Stimulated activated CD4-positive, alpha-beta T cell treated with anti-CD3 and anti-CD28 coated beads, TNF-alpha, amount 100 ng/mL, for 48 hours (primary cell): ENCODE results near the gene CCDC9B.

ENCODE experiments used
- DNase-seq, 3 donors: peaks; one replicate each; pipeline ENCODE4 v3.0.0-alpha.2; 2020; ENCODE audit warnings: low read depth in 3 of 3

The CCDC9B gene

DNA sequence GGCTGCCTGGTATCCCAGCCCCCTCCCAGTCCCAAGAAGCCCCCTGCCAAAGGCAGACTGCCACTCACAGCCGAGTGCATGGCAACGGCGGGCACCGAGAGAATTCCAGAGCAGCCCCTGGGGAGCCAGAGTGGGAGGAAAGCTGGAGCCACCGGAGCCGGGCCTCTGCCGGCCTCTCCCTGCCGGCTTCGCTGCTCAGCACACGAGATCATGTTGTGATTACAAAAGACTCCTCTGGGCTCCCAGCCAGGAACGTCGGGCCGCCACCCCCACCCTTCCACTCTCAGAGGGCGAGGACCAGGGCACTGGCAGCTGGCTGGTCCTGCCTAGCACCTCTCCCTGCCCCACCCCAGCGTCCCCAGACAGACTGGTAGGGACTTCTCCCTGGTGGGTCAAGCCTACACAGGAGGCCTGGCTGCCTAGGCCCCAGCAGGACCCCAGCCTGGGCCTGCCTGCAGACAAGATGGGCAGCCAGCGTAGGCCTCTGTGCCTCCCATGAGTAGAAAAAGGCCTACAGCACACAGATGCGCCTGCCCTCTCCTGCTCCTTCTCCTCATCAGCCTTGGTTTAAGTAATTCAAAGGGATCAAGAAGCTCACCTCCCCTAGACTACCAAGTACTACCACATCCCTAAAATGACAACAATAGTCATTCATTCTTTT is at the start of gene CCDC9B:
CCDC9B (minus strand) TSS at position 200 of the 661 bp plus-strand sequence; CDS start at position 80, 120 bp downstream.
- DNase-seq, result no peak

DNA sequence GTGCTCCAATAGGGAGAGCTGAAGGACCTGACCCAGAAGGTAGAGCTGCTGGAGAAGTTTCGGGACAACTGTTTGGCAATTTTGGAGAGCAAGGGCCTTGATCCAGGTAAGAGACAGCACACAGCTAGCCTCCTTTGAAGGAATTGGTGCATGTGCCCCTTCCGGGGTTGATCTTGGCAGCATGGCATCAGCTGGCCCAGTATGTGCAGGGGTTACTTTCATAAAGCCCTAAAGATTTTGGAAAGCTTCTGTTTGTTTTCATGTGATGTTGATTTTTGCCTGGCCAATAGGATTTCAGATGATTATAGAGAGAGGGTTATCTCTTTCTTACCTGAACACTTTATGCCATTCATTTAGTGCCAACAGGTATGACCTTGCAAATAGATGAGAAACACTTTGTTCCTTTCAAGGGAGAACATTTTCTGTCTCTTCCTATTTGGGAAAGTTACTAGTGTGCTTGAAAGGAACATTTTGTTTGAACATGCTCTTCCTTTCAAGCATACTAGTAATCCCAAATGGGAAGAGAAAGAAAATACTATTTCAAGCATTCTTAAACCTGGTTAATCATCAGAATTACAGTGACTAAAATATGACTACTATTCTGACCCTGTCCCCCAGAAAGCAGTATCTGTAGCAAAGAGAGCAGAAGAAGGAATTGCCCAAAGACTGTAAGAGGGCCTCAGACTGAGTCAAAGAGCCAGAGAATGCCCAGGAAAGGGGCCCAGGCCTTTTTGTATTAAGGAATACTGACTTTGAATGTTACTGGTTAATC is 49.3 kb upstream of the CCDC9B start:
- no peak for DNase-seq

- no peak for DNase-seq
Measured at GRCh38 chr15:40388941-40389823, 48.4 kb upstream of the CCDC9B start.

DNA sequence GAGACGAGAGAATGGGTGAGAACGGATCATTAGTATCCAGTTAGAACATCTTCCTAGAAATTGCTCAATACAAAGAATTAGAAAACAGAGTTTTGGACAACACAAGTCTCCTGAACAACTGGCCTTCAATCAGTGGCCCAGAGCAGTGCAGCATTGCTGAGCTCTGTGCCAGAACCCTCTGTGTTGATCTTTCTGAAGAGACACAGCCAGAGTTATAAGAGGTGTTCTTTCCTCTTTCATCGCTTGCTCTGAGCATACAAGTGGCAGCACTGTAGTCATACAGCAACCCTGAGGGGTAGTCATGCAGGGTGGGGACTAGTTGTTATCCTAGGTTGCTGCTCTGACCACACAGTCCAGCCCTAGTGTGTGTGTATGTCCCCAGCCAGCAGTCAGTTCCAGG is 45.7 kb upstream of the CCDC9B start:
- DNase-seq, result no peak

GRCh38 chr15:40382580-40383456 is 42.1 kb upstream of the CCDC9B start, which contains the start of gene KNSTRN:
Gene KNSTRN, plus strand, starts transcription at chr15:40382721. Its CDS starts 115 bp downstream, at chr15:40382836.
- DNase-seq, result peak; percentile 89 to 92 (median 90)

GRCh38 chr15:40381818-40382529 is 41.2 kb upstream of the CCDC9B start:
- no peak for DNase-seq

- DNase-seq, result no peak
Measured at GRCh38 chr15:40380636-40381035, 39.9 kb upstream of the CCDC9B start.

GRCh38 chr15:40379853-40380252 is 39.1 kb upstream of the CCDC9B start:
- DNase-seq, result no peak

DNA sequence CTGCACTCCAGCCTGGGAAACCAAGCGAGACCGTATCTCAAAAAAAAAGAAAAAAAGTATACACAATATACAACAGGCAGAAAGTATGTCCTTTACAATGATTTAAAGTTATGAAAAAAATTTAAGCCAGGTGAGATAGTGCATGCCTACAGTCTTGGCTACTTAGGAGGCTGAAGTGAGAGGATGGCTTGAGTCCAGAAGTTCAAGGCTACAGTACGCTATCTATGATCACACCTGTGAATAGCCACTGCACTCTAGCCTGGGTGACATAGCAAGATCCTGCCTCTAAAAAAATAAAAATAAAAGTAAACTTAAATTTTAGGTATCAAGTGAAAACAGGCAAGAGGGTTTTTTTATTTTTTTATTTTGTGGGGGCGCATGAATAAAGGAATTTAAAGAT is 38.6 kb upstream of the CCDC9B start:
- DNase-seq, result no peak

DNA sequence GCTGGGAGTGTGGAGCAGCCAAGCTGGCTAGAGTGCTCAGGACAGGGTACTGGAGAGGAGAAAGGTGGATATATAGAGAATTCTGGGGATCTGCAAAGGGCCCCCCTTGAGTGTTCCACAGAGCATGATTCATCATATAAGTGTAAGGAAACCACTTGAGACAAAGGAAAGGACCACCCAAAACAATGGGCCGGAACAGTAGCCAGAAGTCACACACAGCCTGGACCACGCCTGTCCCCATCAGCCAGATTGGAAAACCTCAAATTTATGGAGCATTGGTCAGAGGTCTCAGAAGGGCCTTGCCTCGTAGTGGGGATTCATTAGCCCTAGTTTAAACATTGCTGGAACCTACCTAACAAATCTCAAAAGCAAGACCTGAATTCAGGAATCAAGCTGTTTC is 36.9 kb upstream of the CCDC9B start:
- no peak for DNase-seq

GRCh38 chr15:40372981-40373380 is 32.2 kb upstream of the CCDC9B start:
- DNase-seq, result no peak

DNA sequence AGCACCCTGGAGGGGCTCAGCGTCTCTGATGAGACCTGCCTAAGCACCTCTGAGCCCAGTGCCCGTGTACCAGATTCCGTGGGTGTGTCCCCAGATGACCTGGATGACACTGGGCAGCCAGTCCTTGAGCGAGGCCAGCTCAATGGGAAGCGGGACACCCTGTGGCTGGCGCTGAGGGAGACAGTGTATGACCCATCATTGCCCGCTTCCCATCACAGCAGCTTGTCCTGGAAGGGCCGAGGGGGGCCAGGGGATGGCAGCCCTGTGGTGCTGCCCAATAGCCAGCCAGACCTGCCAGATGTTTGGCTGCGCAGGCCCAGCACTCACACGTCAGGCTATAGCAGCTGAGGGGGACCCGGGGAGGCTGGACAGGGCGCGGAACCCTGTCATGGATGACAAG is 29.2 kb upstream of the CCDC9B start:
- no peak for DNase-seq

DNA sequence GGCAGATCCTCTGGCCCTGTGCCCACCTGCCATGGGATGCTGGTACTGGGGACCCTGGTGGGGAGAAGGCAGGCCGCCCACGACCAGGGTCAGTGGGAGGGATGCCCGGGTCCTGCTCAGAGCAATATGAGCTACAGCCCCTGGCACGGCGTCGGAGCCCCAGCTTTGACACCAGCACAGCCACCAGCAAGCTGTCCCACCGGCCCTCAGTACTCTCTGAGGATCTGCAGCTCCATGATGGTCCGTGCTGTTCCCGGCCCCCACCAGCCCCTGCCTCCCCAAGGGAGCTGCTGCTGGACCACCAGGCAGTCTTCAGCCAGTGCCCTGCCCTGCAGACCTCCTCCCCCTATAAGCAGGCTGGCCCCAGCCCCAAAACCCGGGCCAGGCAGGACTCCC is 28.7 kb upstream of the CCDC9B start:
- DNase-seq, result no peak

GRCh38 chr15:40368719-40369473 is 28.2 kb upstream of the CCDC9B start:
- DNase-seq, result no peak

- peak; percentile 67 to 78 (median 78) for DNase-seq
Measured at GRCh38 chr15:40367686-40368611, 27.2 kb upstream of the CCDC9B start.

GRCh38 chr15:40367371-40367685 is 26.6 kb upstream of the CCDC9B start:
- DNase-seq, result no peak

DNA sequence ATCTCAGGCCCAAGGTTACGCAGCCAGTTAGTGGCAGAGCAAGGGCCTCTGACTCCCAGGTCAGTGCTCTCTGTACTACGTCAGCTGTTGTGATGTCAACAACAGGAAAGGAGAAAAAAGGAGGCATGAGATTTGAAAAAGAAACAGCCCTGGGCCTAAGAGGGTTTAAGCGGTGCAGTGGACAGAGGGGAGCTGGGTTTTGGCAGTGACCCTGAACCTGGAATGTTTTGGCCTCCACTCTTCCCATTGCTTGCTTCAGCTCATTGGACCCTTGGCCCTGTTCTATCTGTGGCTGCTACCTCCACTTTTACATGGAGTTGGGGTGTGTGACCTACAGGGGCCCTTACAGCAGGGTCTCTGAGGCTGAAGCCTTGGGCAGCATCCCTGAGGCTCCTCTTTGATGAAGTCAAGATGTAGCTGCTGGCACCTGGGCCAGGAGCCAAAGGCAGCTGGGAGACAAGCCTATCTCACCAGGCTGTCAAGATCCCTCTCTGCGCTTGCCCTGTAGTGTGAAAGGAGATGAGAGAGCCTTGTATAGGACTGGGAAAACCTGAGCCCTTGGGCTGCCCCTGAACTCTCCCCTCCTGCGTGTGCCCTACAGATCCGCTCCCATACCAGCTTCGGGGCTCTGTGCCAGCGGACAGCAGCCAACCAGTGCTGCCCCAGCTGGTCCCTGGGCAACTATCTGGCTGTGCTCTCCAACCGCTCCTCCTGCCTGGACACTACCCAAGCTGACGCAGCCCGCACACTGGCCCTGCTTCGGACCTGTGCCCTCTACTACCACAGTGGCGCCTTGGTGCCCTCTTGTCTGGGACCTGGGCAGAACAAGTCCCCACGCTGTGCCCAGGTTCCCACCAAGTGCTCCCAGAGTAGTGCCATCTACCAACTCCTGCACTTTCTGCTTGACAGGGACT is 26.0 kb upstream of the CCDC9B start:
- no peak for DNase-seq
